GM12801 (cell line): Measurements from ENCODE around the gene RSAD2.

ENCODE experiments used
- CTCF ChIP-seq: IDR thresholded peaks from one replicate; pipeline ENCODE4 v1.5.1; 2011; ENCODE audit warnings: control low read depth; ENCODE audit not compliant: insufficient read length; ENCODE audit errors: extremely low read depth

Gene RSAD2

GRCh38 chr2:6887751-6888192 is 10.2 kb downstream of the RSAD2 start:
- TF ChIP-seq CTCF = no peak

GRCh38 chr2:6888724-6889123 is 11.1 kb downstream of the RSAD2 start:
- no peak for TF ChIP-seq CTCF

- TF ChIP-seq CTCF = no peak
Measured at GRCh38 chr2:6893876-6894482, 16.4 kb downstream of the RSAD2 start.

GRCh38 chr2:6896930-6897759 is 19.6 kb downstream of the RSAD2 start:
- TF ChIP-seq CTCF = peak; percentile 10

GRCh38 chr2:6905668-6906067 is 28.1 kb downstream of the RSAD2 start:
- TF ChIP-seq CTCF = no peak

- TF ChIP-seq CTCF = no peak
Measured at GRCh38 chr2:6906165-6906741, 28.7 kb downstream of the RSAD2 start.

- no peak for TF ChIP-seq CTCF
Measured at GRCh38 chr2:6908291-6908690, 30.7 kb downstream of the RSAD2 start.
